ENCODE data around the gene TP53BP2.
"Not testable (repeated sequence)": the region's sequence is repeated elsewhere in the genome, so short reads cannot be mapped to it uniquely, and the experiment has no call there.

TP53BP2 gene

GRCh38 chr1:223810586-223810985 is 35.2 kb downstream of the TP53BP2 start:
- Histone ChIP-seq H4K20me1 (ENCODE audit: insufficient read depth, low read length, poor library complexity, severe bottlenecking) (no peaks in the 10 kb centered on the region), H3K9me2 (replicated peaks; ENCODE audit: low read depth, low read length) (no peaks in the 10 kb centered on the region), H2AFZ (ENCODE audit: low read length) (no peak overlapping the region), H3K4me2 (ENCODE audit: low read depth, low read length, poor library complexity, severe bottlenecking) (no peak overlapping the region), H3K9ac (ENCODE audit: low read depth, low read length, poor library complexity, severe bottlenecking) (no peak overlapping the region), H3K36me3 (ENCODE audit: insufficient read depth, low read length) (peaks cover 72% of the 10 kb centered on the region), H3K79me2 (ENCODE audit: insufficient read depth, low read length) (peaks cover 7% of the 10 kb centered on the region; the same call in 1 of the 2 replicates), H3K27me3 (ENCODE audit: insufficient read depth, low read length, poor library complexity, severe bottlenecking) (no peaks in the 10 kb centered on the region), H3K4me3 (ENCODE audit: low read length, poor library complexity, severe bottlenecking) (no peak overlapping the region), H3F3A (ENCODE audit: low read depth) (no peaks in the 10 kb centered on the region), H3K4me1 (ENCODE audit: insufficient read depth, low read length, poor library complexity, severe bottlenecking) (no peaks in the 10 kb centered on the region), H3K9me3 (ENCODE audit: insufficient read depth, low read depth, low read length) (no peaks in the 10 kb centered on the region; the same call in 1 of the 2 replicates)
- TF ChIP-seq CTCF (conservative IDR thresholded peaks at IDR 0.05; ENCODE audit: low read length): no peak
- no peak for TF ChIP-seq EZH2phosphoT487 (IDR thresholded peaks at IDR 0.05; ENCODE audit: borderline replicate concordance)

GRCh38 chr1:223809905-223810304 is 35.8 kb downstream of the TP53BP2 start:
- not testable (repeated sequence) for H4K20me1 ChIP-seq (ENCODE audit: insufficient read depth, low read length, poor library complexity, severe bottlenecking); H3K4me2 ChIP-seq (ENCODE audit: low read depth, low read length, poor library complexity, severe bottlenecking); H3K9ac ChIP-seq (ENCODE audit: low read depth, low read length, poor library complexity, severe bottlenecking); H2AFZ ChIP-seq (ENCODE audit: low read length); H3K27me3 ChIP-seq (ENCODE audit: insufficient read depth, low read length, poor library complexity, severe bottlenecking); H3K9me2 ChIP-seq (replicated peaks; ENCODE audit: low read depth, low read length); H3F3A ChIP-seq (ENCODE audit: low read depth); H3K4me3 ChIP-seq (ENCODE audit: low read length, poor library complexity, severe bottlenecking); H3K4me1 ChIP-seq (ENCODE audit: insufficient read depth, low read length, poor library complexity, severe bottlenecking); H3K9me3 ChIP-seq (ENCODE audit: insufficient read depth, low read depth, low read length); H3K79me2 ChIP-seq (ENCODE audit: insufficient read depth, low read length)
- H3K36me3 ChIP-seq (ENCODE audit: insufficient read depth, low read length): peaks cover 78% of the 10 kb centered on the region

GRCh38 chr1:223803211-223803610 is 42.5 kb downstream of the TP53BP2 start:
- Histone ChIP-seq H3K9ac (ENCODE audit: low read depth, low read length, poor library complexity, severe bottlenecking) (no peak overlapping the region), H4K20me1 (ENCODE audit: insufficient read depth, low read length, poor library complexity, severe bottlenecking) (no peaks in the 10 kb centered on the region), H2AFZ (ENCODE audit: low read length) (no peak overlapping the region), H3K4me2 (ENCODE audit: low read depth, low read length, poor library complexity, severe bottlenecking) (no peak overlapping the region), H3K4me1 (ENCODE audit: insufficient read depth, low read length, poor library complexity, severe bottlenecking) (no peaks in the 10 kb centered on the region), H3K36me3 (ENCODE audit: insufficient read depth, low read length) (peaks cover 92% of the 10 kb centered on the region), H3K4me3 (ENCODE audit: low read length, poor library complexity, severe bottlenecking) (no peak overlapping the region), H3K9me2 (replicated peaks; ENCODE audit: low read depth, low read length) (no peaks in the 10 kb centered on the region), H3K9me3 (ENCODE audit: insufficient read depth, low read depth, low read length) (no peaks in the 10 kb centered on the region; the same call in 1 of the 2 replicates), H3K79me2 (ENCODE audit: insufficient read depth, low read length) (no peaks in the 10 kb centered on the region), H3F3A (ENCODE audit: low read depth) (no peaks in the 10 kb centered on the region), H3K27me3 (ENCODE audit: insufficient read depth, low read length, poor library complexity, severe bottlenecking) (no peaks in the 10 kb centered on the region)
- no peak for TF ChIP-seq EZH2phosphoT487 (IDR thresholded peaks at IDR 0.05; ENCODE audit: borderline replicate concordance)
- no peak for TF ChIP-seq CTCF (conservative IDR thresholded peaks at IDR 0.05; ENCODE audit: low read length)

- Histone ChIP-seq H3K9ac (ENCODE audit: low read depth, low read length, poor library complexity, severe bottlenecking) (no peak overlapping the region), H3K9me3 (ENCODE audit: insufficient read depth, low read depth, low read length) (no peaks in the 10 kb centered on the region), H3F3A (ENCODE audit: low read depth) (no peaks in the 10 kb centered on the region), H3K9me2 (replicated peaks; ENCODE audit: low read depth, low read length) (no peaks in the 10 kb centered on the region), H3K27me3 (ENCODE audit: insufficient read depth, low read length, poor library complexity, severe bottlenecking) (no peaks in the 10 kb centered on the region), H3K36me3 (ENCODE audit: insufficient read depth, low read length) (peaks cover 93% of the 10 kb centered on the region), H3K79me2 (ENCODE audit: insufficient read depth, low read length) (no peaks in the 10 kb centered on the region), H3K4me1 (ENCODE audit: insufficient read depth, low read length, poor library complexity, severe bottlenecking) (no peaks in the 10 kb centered on the region), H3K4me2 (ENCODE audit: low read depth, low read length, poor library complexity, severe bottlenecking) (no peak overlapping the region), H3K4me3 (ENCODE audit: low read length, poor library complexity, severe bottlenecking) (no peak overlapping the region), H4K20me1 (ENCODE audit: insufficient read depth, low read length, poor library complexity, severe bottlenecking) (no peaks in the 10 kb centered on the region), H2AFZ (ENCODE audit: low read length) (no peak overlapping the region)
- no peak for TF ChIP-seq CTCF (conservative IDR thresholded peaks at IDR 0.05; ENCODE audit: low read length)
- no peak for TF ChIP-seq EZH2phosphoT487 (IDR thresholded peaks at IDR 0.05; ENCODE audit: borderline replicate concordance)
Observed at GRCh38 chr1:223802602-223803001, 43.1 kb downstream of the TP53BP2 start.
